GM19395 (cell line): ENCODE measurements around the gene DPEP2NB.

Source experiments
- ATAC-seq: cut with Tn5 transposase; IDR thresholded peaks from one replicate; pipeline ENCODE4 v1.9.1; 2021; ENCODE audit warnings: mild to moderate bottlenecking, moderate library complexity; ENCODE audit not compliant: unreplicated experiment

DPEP2NB gene

DNA sequence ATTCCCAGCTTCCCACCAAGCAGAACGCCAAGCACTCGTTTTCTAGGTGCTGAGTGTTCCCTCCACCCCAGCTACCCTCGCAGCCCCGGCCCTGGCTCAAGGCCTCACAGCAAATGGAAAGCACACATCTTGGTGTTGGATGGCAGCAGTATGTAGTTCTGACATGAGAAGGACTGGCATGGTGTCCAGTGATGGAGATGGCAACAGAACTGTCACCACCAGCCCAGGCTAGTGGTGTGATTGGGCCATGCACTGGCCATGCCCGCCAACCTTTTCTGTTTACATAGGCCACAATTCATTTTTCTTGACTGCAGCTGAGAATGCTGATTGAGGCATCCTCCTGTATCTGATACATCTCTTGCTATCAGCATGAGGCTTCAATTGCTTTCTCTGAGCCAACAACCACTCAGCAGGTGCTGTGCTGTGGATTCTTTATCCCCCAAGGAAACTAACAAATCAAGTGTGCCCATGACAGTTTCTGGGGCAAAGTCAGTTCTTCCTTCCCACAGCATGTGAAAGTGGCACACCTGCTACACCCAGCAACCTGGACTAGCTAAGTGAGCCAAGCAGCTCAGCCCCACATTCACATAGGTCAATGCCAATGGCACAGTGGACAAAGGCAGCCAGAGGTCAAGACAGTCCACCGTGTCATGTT, 51.1 kb downstream of the DPEP2NB start:
- no peak for ATAC-seq

DNA sequence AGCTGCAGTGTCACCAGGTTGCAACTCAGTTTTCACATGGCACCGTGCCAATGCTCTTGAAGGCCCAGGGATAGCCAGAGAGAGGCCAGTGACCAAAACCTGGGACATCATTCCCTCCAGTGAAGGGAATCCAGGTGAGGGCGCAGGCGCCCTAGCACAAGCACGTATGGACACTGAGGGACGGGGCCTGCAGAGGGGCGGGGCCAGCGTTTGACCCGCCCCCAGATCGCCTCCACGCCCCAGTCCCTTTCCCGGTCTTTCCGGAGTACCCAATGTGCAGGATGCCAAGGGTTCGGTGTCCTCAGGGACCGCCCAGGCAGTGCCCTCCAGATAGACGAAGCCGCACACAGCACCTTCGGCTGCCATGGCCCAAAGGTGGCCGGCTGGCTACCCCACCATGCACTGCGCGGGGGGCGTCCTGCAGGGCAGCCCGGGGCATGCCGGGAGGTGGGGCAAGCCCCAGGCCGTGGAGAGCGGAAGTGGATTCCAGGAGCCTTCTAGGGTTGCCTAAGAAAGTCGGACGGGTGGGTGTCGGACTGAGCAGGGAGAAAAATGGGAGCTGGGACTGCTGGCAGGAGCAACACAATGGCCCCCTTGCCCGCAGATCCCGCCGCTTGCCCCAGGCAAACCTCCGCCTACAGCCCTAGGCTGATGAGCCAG, 51.9 kb downstream of the DPEP2NB start:
- ATAC-seq: no peak
